ENCODE results near the gene PYGM. TPM values are rescaled to one million over a fixed set of nuclear protein-coding genes. Genes with fewer than 3 reads are reported as not detected.
"Not testable (repeated sequence)": the region's sequence is repeated elsewhere in the genome, so short reads cannot be mapped to it uniquely, and the experiment has no call there.

The PYGM gene
- total RNA-seq, 1 experiment from 2014 or later: 1.6 TPM

DNA sequence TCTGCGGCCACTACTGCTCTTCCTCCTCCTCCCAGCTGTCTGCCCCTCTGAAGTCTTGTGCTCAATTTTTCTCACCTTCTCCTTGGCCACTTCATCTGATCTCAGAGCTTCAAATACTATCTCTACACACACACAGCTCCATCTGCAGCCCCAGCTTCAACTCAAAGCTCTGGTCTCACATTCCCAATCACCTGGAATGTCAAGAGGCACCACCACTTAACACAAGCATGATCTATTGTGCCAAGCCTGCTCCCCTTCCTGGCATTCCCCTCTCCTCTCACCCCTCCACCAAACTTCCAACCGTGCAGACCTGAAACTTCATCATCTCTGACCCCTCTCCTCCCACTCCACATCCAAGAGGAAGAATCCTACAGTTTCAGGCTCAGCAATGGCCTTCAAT lies 54.3 kb downstream of the PYGM start:
- Histone ChIP-seq H3F3A (ENCODE audit: insufficient read depth, low read depth) (peaks cover 11% of the 10 kb centered on the region), H2AFZ (no peak overlapping the region), H3K9me2 (ENCODE audit: insufficient read depth) (no peaks in the 10 kb centered on the region), H3K36me3 (ENCODE audit: low read depth) (no peaks in the 10 kb centered on the region), H3K9me3 (ENCODE audit: insufficient read depth, low read depth) (no peaks in the 10 kb centered on the region), H3K4me3 (no peak overlapping the region), H3K79me2 (ENCODE audit: low read depth) (no peaks in the 10 kb centered on the region), H3K27me3 (ENCODE audit: insufficient read depth, low read depth) (peaks cover 39% of the 10 kb centered on the region), H3K4me1 (replicated peaks; ENCODE audit: insufficient read depth) (peaks cover 4% of the 10 kb centered on the region), H4K20me1 (ENCODE audit: insufficient read depth) (no peaks in the 10 kb centered on the region), H3K27ac (no peak overlapping the region), H3K4me2 (no peak overlapping the region)
- DNase-seq: no peak
- CTCF ChIA-PET: no interaction called here
- intact Hi-C loops (cut with micrococcal nuclease; ENCODE audit: unreplicated experiment): no loop called here
- no peak for TF ChIP-seq EZH2 (IDR thresholded peaks at IDR 0.05; ENCODE audit: low read depth)
- TF ChIP-seq, protein P1, sequence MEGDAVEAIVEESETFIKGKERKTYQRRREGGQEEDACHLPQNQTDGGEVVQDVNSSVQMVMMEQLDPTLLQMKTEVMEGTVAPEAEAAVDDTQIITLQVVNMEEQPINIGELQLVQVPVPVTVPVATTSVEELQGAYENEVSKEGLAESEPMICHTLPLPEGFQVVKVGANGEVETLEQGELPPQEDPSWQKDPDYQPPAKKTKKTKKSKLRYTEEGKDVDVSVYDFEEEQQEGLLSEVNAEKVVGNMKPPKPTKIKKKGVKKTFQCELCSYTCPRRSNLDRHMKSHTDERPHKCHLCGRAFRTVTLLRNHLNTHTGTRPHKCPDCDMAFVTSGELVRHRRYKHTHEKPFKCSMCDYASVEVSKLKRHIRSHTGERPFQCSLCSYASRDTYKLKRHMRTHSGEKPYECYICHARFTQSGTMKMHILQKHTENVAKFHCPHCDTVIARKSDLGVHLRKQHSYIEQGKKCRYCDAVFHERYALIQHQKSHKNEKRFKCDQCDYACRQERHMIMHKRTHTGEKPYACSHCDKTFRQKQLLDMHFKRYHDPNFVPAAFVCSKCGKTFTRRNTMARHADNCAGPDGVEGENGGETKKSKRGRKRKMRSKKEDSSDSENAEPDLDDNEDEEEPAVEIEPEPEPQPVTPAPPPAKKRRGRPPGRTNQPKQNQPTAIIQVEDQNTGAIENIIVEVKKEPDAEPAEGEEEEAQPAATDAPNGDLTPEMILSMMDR (conservative IDR thresholded peaks at IDR 0.05): no peak
- BruUV-seq (replicated peaks): no TSS peak
- POLR2A ChIA-PET (ENCODE audit: unreplicated experiment): no interaction called here

DNA sequence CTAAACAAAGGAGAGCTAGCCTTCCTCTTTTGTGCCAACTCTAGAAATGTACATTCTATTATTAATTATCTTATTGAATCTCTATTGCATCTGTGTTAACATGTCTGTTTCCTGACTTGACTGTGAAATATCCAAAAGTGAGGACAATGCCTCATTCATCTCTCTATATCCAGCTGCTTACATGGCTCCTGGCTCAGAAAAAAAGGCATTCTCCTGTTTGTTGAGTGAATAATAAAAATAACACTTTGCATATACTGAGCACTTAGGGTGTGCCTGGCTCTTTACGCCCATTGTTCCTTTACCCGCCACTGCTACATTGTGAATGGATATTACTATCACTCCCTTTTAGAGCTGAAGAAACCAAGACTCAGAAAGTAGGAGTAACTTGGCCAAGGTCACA lies 56.7 kb downstream of the PYGM start:
- POLR2A ChIA-PET (ENCODE audit: unreplicated experiment): no interaction called here
- H3K9me3 ChIP-seq (ENCODE audit: insufficient read depth, low read depth): no peaks in the 10 kb centered on the region
- no peaks in the 10 kb centered on the region for H3K79me2 ChIP-seq (ENCODE audit: low read depth)
- CTCF ChIA-PET: interaction anchor here (0.6 kb wide), 1 partner anchor 350 kb away, joined by 16 read pairs; no protein-coding TSS in a partner anchor
- DNase-seq: no peak
- no peaks in the 10 kb centered on the region for H4K20me1 ChIP-seq (ENCODE audit: insufficient read depth)
- H3K9me2 ChIP-seq (ENCODE audit: insufficient read depth): no peaks in the 10 kb centered on the region
- no peaks in the 10 kb centered on the region for H3K36me3 ChIP-seq (ENCODE audit: low read depth)
- H3K4me2 ChIP-seq: no peak overlapping the region
- no peak overlapping the region for H2AFZ ChIP-seq
- no peaks in the 10 kb centered on the region for H3K4me1 ChIP-seq (replicated peaks; ENCODE audit: insufficient read depth)
- H3K27me3 ChIP-seq (ENCODE audit: insufficient read depth, low read depth): peaks cover 54% of the 10 kb centered on the region
- no peak for TF ChIP-seq EZH2 (IDR thresholded peaks at IDR 0.05; ENCODE audit: low read depth)
- TF ChIP-seq, protein P1 (conservative IDR thresholded peaks at IDR 0.05): no peak
- H3F3A ChIP-seq (ENCODE audit: insufficient read depth, low read depth): peaks cover 5% of the 10 kb centered on the region
- H3K4me3 ChIP-seq: no peak overlapping the region
- BruUV-seq (replicated peaks): no TSS peak
- no peak overlapping the region for H3K27ac ChIP-seq
- intact Hi-C loops (cut with micrococcal nuclease; ENCODE audit: unreplicated experiment): no loop called here

DNA sequence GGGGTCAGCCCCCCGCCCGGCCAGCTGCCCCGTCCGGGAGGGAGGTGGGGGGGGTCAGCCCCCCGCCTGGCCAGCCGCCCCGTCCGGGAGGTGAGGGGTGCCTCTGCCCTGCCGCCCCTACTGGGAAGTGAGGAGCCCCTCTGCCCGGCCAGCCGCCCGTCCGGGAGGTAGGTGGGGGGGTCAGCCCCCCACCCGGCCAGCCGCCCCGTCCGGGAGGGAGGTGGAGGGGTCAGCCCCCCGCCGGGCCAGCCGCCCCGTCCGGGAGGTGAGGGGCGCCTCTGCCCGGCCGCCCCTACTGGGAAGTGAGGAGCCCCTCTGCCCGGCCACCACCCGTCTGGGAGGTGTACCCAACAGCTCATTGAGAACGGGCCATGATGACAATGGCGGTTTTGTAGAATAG lies 57.8 kb downstream of the PYGM start:
- DNase-seq; H3K9me3 ChIP-seq (ENCODE audit: insufficient read depth, low read depth); H3K4me1 ChIP-seq (replicated peaks; ENCODE audit: insufficient read depth); H3K36me3 ChIP-seq (ENCODE audit: low read depth); H3K4me2 ChIP-seq; H3F3A ChIP-seq (ENCODE audit: insufficient read depth, low read depth); H3K9me2 ChIP-seq (ENCODE audit: insufficient read depth); H3K4me3 ChIP-seq; BruUV-seq (replicated peaks); H3K27ac ChIP-seq; H3K79me2 ChIP-seq (ENCODE audit: low read depth); H2AFZ ChIP-seq; intact Hi-C loops (cut with micrococcal nuclease; ENCODE audit: unreplicated experiment); CTCF ChIA-PET; H4K20me1 ChIP-seq (ENCODE audit: insufficient read depth); POLR2A ChIA-PET (ENCODE audit: unreplicated experiment): not testable (repeated sequence)
- H3K27me3 ChIP-seq (ENCODE audit: insufficient read depth, low read depth): peaks cover 65% of the 10 kb centered on the region

DNA sequence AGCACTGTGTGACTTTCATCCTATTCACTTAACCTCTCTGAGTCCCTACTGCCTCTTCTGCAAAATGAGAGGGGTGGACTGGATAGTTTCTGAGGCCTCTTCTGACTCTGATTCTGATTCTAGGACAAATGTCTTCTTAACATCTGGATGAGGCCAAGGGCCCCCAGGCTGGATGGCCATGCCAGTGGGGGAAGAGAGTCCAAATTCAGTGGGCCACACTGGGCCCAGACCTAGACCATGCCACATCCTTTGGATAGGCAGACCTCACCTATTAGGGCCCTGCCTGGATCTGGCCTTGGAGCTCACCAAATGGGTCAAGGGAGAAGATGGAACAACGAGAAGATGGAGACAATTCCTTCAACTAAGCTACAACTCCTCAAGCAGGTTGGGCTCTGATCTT lies 61.3 kb downstream of the PYGM start:
- Histone ChIP-seq H3K79me2 (ENCODE audit: low read depth) (no peaks in the 10 kb centered on the region), H3F3A (ENCODE audit: insufficient read depth, low read depth) (no peaks in the 10 kb centered on the region), H3K27me3 (ENCODE audit: insufficient read depth, low read depth) (peaks cover 75% of the 10 kb centered on the region), H3K4me2 (no peak overlapping the region), H3K36me3 (ENCODE audit: low read depth) (no peaks in the 10 kb centered on the region), H2AFZ (no peak overlapping the region), H3K9me2 (ENCODE audit: insufficient read depth) (no peaks in the 10 kb centered on the region), H3K27ac (no peak overlapping the region), H3K4me3 (no peak overlapping the region), H3K9me3 (ENCODE audit: insufficient read depth, low read depth) (no peaks in the 10 kb centered on the region), H3K4me1 (replicated peaks; ENCODE audit: insufficient read depth) (no peaks in the 10 kb centered on the region), H4K20me1 (ENCODE audit: insufficient read depth) (no peaks in the 10 kb centered on the region)
- ChIA-PET CTCF (interaction anchor here (0.9 kb wide), 1 partner anchor 10 kb away, joined by 6 read pairs; no protein-coding TSS in a partner anchor), POLR2A (ENCODE audit: unreplicated experiment) (no interaction called here)
- no TSS peak for BruUV-seq (replicated peaks)
- no peak for TF ChIP-seq EZH2 (IDR thresholded peaks at IDR 0.05; ENCODE audit: low read depth)
- TF ChIP-seq, protein P1 (conservative IDR thresholded peaks at IDR 0.05): no peak
- DNase-seq: no peak
- intact Hi-C loops (cut with micrococcal nuclease; ENCODE audit: unreplicated experiment): no loop called here
